GM18508 (cell line): ENCODE results near the gene GLP2R.
"Not testable (repeated sequence)": the region's sequence is repeated elsewhere in the genome, so short reads cannot be mapped to it uniquely, and the experiment has no call there.

Experiments used
- ATAC-seq: cut with Tn5 transposase; IDR thresholded peaks from one replicate; pipeline ENCODE4 v1.9.1; 2021; ENCODE audit warnings: moderate number of reproducible peaks; ENCODE audit not compliant: insufficient read depth, unreplicated experiment

GLP2R gene

GRCh38 chr17:9917801-9918200 lies 92.1 kb downstream of the GLP2R start:
- ATAC-seq, result no peak

DNA sequence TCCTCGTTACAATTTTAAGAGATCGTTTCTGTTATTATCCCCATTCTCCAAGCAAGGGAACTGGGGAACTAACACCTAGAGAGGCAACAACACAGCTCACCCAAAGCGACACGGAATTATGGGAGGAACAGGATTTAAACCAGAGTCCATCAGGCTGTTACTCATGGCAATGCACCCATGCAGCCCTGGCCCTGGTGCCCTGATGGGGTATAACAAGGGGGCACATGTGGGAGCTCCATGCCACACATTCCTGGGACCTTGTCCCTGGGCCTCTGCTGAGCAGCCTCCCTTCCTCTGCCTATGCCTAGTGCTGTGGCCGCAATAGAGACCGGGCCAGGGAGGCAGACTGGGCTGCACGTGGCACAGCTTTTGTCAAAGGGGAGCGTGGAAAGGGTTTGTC lies 92.6 kb downstream of the GLP2R start:
- no peak for ATAC-seq

- ATAC-seq, result no peak
Observed at GRCh38 chr17:9918804-9919352, 93.2 kb downstream of the GLP2R start.

GRCh38 chr17:9921216-9921615 lies 95.5 kb downstream of the GLP2R start:
- not testable (repeated sequence) for ATAC-seq

DNA sequence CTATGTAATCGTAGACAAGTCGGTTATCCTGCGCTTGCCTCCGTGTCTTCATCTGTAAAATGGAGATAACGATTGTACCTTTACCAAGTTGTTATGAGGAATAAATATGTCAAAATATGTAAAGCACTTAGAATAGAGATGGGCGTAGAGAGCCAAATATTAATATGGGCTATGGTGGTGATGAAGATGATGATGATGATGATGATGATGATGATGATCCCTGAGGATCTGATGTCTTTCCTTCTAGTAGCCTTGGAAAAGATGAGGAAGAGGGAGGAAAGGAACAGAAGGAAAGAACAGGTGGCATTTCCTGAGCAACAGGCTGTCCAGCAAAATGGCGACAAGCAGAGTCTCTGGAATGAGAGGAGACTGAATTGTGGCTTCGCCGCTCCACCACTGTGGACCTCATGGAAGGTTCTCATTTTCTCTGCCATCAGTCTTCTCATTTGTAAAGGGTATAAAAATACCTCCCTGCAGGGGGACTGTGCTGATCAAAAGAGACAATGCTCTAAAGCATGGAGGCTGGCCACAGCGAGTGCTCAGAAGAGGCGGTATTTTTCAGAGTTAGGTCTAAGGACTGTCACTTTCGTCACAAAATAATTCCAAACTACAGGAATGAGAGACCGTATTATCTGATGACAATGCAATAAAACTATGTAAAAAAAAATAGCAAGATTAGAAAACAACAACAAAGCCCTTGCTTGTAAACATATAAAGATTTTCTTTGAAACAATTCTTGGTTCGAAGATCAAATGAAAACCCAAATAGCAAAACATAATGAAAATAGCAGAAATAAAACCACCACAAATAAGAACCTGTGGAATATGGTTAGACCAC lies 96.5 kb downstream of the GLP2R start:
- no peak for ATAC-seq

DNA sequence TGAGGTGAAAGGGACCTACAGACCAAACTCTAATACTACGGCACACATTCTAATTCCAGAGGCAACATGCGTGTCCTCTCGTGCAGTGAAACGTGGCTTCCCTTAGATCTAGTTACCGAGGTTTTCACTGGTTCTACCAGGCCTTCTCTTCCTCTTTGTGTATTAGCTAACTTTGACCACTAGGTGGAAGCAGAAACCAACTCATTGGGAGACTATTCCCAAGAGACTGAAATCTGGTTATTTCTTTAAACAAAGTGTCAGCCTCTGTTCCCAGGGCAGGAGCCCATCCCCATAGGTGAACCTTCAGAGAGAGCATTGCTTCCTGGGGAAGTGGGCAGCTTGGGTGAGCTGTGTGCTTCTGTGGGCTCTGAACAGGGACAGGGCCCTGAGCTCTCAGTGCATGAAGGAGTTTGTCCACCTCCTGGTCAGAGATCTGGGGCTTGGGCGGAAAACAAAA lies 99.0 kb downstream of the GLP2R start:
- ATAC-seq, result no peak

- ATAC-seq, result no peak
Observed at GRCh38 chr17:9925457-9925856, 99.7 kb downstream of the GLP2R start.

DNA sequence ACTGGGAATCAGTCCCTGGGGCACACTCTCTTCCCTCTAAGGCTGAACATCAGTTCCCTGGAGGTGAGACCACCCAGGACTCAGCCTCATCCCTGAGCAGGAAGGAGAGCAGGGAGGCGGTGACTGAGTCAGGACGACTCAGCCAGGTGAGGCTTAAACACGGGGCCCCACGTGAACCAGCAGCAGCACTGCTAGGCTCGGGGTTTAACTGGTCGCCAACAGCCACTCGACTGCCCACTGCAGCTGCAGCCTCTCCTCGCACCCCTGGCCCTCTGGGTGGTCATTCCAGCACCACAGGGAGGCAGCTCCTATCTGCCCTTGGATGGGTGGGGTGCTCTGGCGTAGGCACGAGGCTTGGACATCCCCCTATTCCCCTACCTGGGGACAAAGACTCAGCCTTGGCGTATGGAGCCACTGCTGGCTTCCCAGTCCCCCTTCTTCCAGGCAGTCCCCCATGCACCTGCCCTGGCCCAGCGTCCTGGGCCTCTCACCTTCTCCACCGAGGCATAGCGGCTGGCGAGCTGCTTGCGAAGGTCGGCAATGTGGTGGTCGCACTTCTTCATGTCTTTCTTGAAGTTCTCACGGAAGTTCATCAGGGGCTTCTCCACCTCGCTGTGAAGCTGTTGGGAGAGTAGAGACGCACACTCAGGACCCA lies 100.6 kb downstream of the GLP2R start:
- ATAC-seq, result no peak

DNA sequence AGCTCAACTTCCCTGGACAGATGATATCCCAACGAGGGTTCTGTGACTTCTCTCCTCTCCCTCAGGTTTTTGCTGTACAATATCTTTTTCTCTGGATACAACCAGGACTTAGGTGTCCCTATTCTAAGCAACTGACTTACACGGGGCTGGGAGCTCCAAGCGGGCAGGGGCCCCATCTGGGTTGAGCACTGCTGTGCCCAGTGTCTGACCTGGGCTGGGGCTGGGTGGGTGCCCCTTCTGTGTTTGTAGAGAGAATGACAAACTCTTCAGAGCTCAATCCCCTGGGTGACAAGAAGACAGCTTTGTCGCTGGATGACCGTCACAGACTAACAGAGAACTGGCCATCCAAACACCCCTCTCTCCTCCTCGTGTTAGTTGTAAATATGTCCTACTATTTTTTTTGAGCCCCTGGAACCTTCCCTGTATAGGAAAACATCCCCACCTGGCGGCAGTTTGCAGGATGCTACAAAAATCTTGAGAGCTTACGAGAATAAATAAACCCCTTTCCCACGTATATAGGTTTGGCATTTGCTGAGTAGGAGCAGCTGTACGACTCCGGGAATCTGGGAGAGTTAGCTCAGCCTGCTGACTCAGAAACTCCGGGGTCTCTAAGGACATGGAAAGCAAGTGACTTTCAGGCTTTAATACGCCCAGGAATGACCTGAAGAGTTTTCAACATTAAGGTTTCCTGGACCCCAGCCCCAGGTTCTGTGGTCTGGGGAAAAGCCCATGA lies 103.0 kb downstream of the GLP2R start:
- ATAC-seq, result no peak

DNA sequence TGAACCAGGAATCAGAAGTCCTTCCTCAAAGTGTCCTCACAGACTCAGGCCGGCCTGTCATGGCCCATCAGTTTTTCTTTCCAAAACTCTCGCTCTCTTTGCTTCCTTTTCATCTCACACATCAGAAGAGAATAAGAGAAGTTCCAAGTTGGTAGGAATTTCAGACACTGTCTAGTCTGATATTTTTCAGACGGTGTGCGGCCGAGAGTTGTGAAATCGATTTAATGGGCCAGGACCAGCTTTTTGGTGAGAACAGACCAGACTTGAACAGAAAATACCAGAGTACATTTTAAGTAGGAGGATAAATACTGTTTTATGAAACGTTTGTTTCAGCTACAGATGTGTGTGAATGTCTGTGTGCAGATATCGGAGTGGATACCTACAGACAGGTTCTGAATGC lies 104.1 kb downstream of the GLP2R start:
- no peak for ATAC-seq

- no peak for ATAC-seq
Observed at GRCh38 chr17:9931144-9931741, 105.5 kb downstream of the GLP2R start.

DNA sequence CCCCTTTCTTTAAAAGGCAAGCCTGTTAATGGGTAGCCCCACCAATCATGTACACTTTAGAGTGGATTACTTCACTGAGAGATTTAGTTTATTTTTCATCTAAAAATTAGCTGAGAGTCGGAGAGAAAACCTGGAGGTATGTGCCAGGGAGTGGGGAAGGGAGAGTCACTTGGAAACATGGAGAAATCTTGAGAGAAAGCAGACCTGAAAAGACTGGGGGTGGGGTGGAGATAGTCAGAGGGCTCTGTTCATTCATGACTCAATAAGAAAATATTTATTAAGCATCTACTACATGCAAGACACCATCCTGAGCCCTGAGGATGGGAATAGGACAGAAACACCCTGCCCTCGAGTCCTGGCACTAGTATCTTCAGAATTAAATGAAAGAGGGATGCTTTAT lies 106.8 kb downstream of the GLP2R start:
- ATAC-seq, result no peak

GRCh38 chr17:9934331-9934730 lies 108.6 kb downstream of the GLP2R start:
- ATAC-seq, result no peak

GRCh38 chr17:9935408-9935807 lies 109.7 kb downstream of the GLP2R start:
- no peak for ATAC-seq

GRCh38 chr17:9936095-9936494 lies 110.4 kb downstream of the GLP2R start:
- no peak for ATAC-seq

DNA sequence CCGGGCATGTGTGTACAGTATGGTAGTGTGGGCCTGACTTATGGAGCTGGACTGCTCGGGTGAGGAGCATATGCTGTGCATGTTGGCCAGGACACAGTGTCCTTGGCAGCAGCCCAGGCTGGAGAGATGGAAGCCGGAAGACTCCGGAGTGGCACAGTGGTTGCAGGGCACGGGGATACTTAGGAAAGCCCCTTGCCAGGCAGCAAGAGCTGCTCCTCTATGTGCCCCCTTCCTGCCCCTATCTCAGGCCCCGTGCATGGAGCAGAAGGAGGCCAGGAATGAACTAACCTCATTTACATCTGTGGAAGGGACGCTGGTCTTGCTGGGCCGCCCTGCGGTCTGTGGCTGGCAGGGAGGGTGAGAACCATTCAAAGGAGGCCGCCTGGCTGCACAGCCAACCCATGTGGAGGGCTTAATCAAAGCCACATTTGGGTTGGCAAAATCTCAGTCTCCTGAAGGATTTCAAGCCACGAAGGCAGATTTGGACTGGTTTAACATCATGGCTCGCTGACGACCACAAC lies 111.6 kb downstream of the GLP2R start:
- ATAC-seq, result no peak

DNA sequence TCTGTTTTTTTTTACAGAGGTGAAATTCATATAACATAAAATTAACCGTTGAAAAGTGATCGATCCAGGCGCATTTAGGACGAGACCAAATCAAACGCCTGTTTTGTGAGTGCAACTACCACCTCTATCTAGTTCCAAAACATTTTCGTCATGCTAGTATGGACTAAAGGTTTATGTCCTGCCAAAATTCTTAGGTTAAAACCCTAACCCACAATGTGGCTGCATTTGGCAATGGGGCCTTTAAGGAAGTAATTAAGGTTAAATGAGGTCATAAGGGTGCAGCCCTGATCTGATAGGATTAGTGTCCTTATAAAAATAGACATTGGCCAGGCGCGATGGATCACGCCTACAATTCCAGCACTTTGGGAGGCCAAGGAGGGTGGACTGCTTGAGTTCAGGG lies 112.2 kb downstream of the GLP2R start:
- ATAC-seq, result no peak

- ATAC-seq, result no peak
Observed at GRCh38 chr17:9938764-9939163, 113.0 kb downstream of the GLP2R start.

- no peak for ATAC-seq
Observed at GRCh38 chr17:9940841-9941240, 115.1 kb downstream of the GLP2R start.

DNA sequence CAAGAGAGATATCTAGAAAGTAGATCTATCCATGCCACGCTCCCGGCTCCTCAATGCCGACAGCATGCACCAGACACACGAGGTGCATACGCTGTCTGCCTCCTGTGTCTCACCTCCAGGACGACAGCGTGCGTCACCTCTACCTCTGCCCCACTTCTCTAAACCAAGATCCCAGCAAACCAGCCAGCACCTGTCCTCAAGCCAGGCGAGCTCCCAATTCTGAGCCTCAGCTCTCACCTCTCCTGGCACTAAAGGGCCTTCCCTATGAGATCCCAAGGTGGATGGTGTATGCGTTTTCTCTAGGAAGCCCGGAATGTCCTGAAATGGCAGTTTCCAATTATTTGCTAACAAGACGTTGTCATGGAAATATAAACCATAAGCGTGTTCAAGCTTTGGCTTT lies 115.6 kb downstream of the GLP2R start:
- ATAC-seq, result no peak
